HCT116 (cell line): ENCODE measurements around the gene CORO7. TPM values are rescaled to one million over a fixed set of nuclear protein-coding genes. Genes with fewer than 3 reads are reported as not detected.

ENCODE experiments used
- ATAC-seq: fragments of 200-7000 bp; cut with Tn5 transposase; 2 replicates; pipeline ENCODE4 v1.9.1; 2020; ENCODE audit warnings: mild to moderate bottlenecking, moderate library complexity
- BruUV-seq: library from RNA; stranded (reverse); fragments of 400-500 nt; replicated peaks from 2 replicates; lab custom pipeline; 2021; lab: Mats Ljungman, UMichigan
- CTCF ChIA-PET: fragments of 300-600 bp; sonication (Branson Sonifier 250); formaldehyde crosslinking; loops from one replicate; lab custom pipeline; 2021; ENCODE audit warnings: antibody characterized with exemption; lab: Charles Lee
- POLR2A ChIA-PET: fragments of 300-600, 350-600 bp; sonication (Branson Sonifier 250); formaldehyde crosslinking; loops from one replicate; lab custom pipeline; 2021; ENCODE audit warnings: antibody characterized with exemption; lab: Charles Lee
- RAD21 ChIA-PET, 2 experiments: fragments of 300-600 bp; sonication (Branson Sonifier 250); formaldehyde crosslinking; loops; one replicate each; lab custom pipeline; 2023; ENCODE audit warnings: low total read pairs in 2 of 2; ENCODE audit not compliant: uncharacterized antibody in 2 of 2, unreplicated experiment in 2 of 2, low non-redundant PET in 1 of 2; lab: Charles Lee
- DNase-seq: peaks from one replicate; pipeline ENCODE4 v3.0.0-alpha.2; 2010; ENCODE audit warnings: low read depth, low spot score
- H2AFZ ChIP-seq: fragments of 200-600 bp; shearing (Covaris generic), sonication (generic); 2 replicates; pipeline ENCODE4 v1.6.1; 2017; ENCODE audit warnings: low read depth, mixed run types, mixed read lengths, antibody characterized with exemption, low read length; ENCODE audit not compliant: poor library complexity, severe bottlenecking
- H3K27ac ChIP-seq: 2 replicates; pipeline ENCODE4 v1.5.1; 2012; ENCODE audit warnings: low read depth, low read length
- H3K27me3 ChIP-seq: fragments of 200-600 bp; sonication (generic); 2 replicates; pipeline ENCODE4 v1.6.1; 2016; ENCODE audit warnings: mixed run types, low read length, mixed read lengths; ENCODE audit not compliant: insufficient read depth
- H3K36me3 ChIP-seq, 2 experiments: fragments of 200-500 bp in 1 of 2; fragments of 200-600 bp in 1 of 2; sonication (Bioruptor generic) in 1 of 2; sonication (generic) in 1 of 2; 2 replicates each; pipeline versions ENCODE4 v1.5.1 to v1.6.1; 2014 to 2016; ENCODE audit warnings: low read length in 2 of 2, inconsistent platforms in 1 of 2, mixed read lengths in 1 of 2, mixed run types in 1 of 2; ENCODE audit not compliant: insufficient read depth in 2 of 2, control insufficient read depth in 1 of 2
- H3K4me1 ChIP-seq, 2 experiments: fragments of 200-600 bp in 1 of 2; sonication (generic) in 1 of 2; 2 replicates each; pipeline versions ENCODE4 v1.5.1 to v1.6.1; 2012 to 2017; ENCODE audit warnings: low read length in 2 of 2, inconsistent platforms in 1 of 2, mild to moderate bottlenecking in 1 of 2, mixed read lengths in 1 of 2, mixed run types in 1 of 2, moderate library complexity in 1 of 2; ENCODE audit not compliant: insufficient read depth in 2 of 2, control insufficient read depth in 1 of 2
- H3K4me2 ChIP-seq: fragments of 200-600 bp; sonication (generic); 2 replicates; pipeline ENCODE4 v1.6.1; 2017; ENCODE audit warnings: mixed run types, low read length, mixed read lengths
- H3K4me3 ChIP-seq, 2 experiments: fragments of 200-600 bp in 1 of 2; sonication (generic) in 1 of 2; replicated peaks in 1 of 2; 2 replicates each; pipeline ENCODE4 v1.5.1; 2011 to 2016; ENCODE audit warnings: low read length in 2 of 2, control low read depth in 1 of 2, low read depth in 1 of 2, mild to moderate bottlenecking in 1 of 2, mixed read lengths in 1 of 2, mixed run types in 1 of 2
- H3K79me2 ChIP-seq: fragments of 200-600 bp; sonication (generic); 2 replicates; pipeline ENCODE4 v1.6.1; 2017; ENCODE audit warnings: mild to moderate bottlenecking, mixed run types, low read length, moderate library complexity, mixed read lengths; ENCODE audit not compliant: insufficient read depth
- H3K9ac ChIP-seq: fragments of 200-600 bp; sonication (generic); 2 replicates; pipeline ENCODE4 v1.6.1; 2016; ENCODE audit warnings: low read length, mixed read lengths
- H3K9me2 ChIP-seq: fragments of 200-600 bp; sonication (generic), shearing (Covaris generic); 2 replicates; pipeline ENCODE4 v1.6.1; 2017; ENCODE audit warnings: mixed run types, mild to moderate bottlenecking, moderate library complexity; ENCODE audit not compliant: insufficient read depth
- H3K9me3 ChIP-seq, 2 experiments: fragments of 200-500 bp in 1 of 2; fragments of 200-600 bp in 1 of 2; sonication (Bioruptor generic) in 1 of 2; sonication (generic) in 1 of 2; 2 replicates each; pipeline ENCODE4 v1.6.1; 2014 to 2017; ENCODE audit warnings: low read length in 2 of 2, mixed read lengths in 2 of 2, inconsistent platforms in 1 of 2, low read depth in 1 of 2, mild to moderate bottlenecking in 1 of 2, mixed run types in 1 of 2, moderate library complexity in 1 of 2; ENCODE audit not compliant: control insufficient read depth in 1 of 2, insufficient read depth in 1 of 2
- H4K20me1 ChIP-seq: fragments of 200-600 bp; sonication (generic), shearing (Covaris generic); 2 replicates; pipeline ENCODE4 v1.6.1; 2017; ENCODE audit warnings: mixed run types, mild to moderate bottlenecking, moderate library complexity; ENCODE audit not compliant: insufficient read depth
- CEBPB ChIP-seq: IDR thresholded peaks from 2 replicates; pipeline ENCODE4 v1.6.1; 2012; ENCODE audit warnings: low read depth
- EGR1 ChIP-seq: IDR thresholded peaks from 2 replicates; pipeline ENCODE4 v1.6.1; 2012; ENCODE audit warnings: low read depth
- EZH2 ChIP-seq: fragments of 200-600 bp; sonication (generic); IDR thresholded peaks from 2 replicates; pipeline ENCODE4 v1.6.1; 2017; ENCODE audit warnings: antibody characterized with exemption, mixed run types
- EZH2phosphoT487 ChIP-seq: fragments of 200-600 bp; IDR thresholded peaks from 2 replicates; pipeline ENCODE4 v1.6.1; 2018; ENCODE audit warnings: antibody characterized with exemption, borderline replicate concordance
- FOSL1 ChIP-seq: IDR thresholded peaks from 2 replicates; pipeline ENCODE4 v1.6.1; 2012; ENCODE audit warnings: low read depth
- POLR2AphosphoS5 ChIP-seq: IDR thresholded peaks from 2 replicates; pipeline ENCODE4 v1.6.1; 2011; ENCODE audit warnings: mild to moderate bottlenecking, low read depth, low read length, moderate library complexity
- RAD21 ChIP-seq: IDR thresholded peaks from 2 replicates; pipeline ENCODE4 v1.6.1; 2012; ENCODE audit warnings: low read depth, mild to moderate bottlenecking
- SIN3A ChIP-seq: IDR thresholded peaks from 2 replicates; pipeline ENCODE4 v1.6.1; 2012; ENCODE audit warnings: low read depth
- SP1 ChIP-seq: IDR thresholded peaks from 2 replicates; pipeline ENCODE4 v1.6.1; 2012; ENCODE audit warnings: low read depth
- SRF ChIP-seq: IDR thresholded peaks from 2 replicates; pipeline ENCODE4 v1.6.1; 2012; ENCODE audit warnings: low read depth
- intact Hi-C: fragments of 100-400 bp; cut with micrococcal nuclease; formaldehyde crosslinking; loops from 2 replicates; pipeline ENCODE4 v1.10.0; 2022
- total RNA-seq: library from RNA; stranded (reverse); gene quantifications from one replicate; pipeline ENCODE4 v1.2.1, GENCODE V29; 2021; ENCODE audit not compliant: unreplicated experiment
- TF ChIP-seq, protein P1 (sequence below): IDR thresholded peaks from 2 replicates; pipeline ENCODE4 v1.6.1; 2012; ENCODE audit warnings: low read depth

The CORO7 gene
- total RNA-seq, 1 experiment from 2014 or later = 21.3 TPM

DNA sequence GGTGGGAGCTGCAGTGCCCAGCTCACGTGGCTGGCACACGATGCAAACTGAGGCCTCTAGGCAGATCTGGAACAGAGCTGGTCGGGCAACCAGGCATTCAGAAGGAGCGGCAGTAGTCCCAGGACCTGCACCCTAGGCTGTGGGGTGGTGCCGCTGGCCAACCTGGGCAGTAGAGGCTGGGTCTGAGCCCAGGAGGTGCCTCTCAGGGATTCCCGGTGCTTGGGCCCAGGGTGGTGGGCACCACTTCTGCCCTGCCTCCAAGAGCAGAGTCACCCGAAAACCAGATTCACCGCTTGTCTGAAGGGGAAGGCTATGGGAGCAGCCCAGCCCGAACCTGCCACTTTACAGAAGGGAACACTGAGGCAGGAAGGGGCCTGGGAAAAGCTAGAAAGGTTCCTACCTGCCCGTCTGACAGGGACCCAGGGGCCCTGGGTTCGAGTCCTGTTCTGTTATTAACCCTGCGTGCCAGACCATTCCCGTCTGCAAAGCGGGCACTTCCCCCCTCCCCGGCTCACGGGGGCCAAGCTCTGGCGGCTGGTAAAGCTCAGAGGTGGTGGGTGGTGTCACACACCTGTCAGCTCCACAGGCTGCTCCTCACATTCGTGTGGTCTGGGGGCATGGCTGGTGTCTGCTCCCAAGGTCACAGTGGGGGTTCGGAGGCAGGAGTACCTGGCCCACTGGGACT, 83.6 kb downstream of the CORO7 start:
- ChIA-PET POLR2A (no interaction called here), CTCF (interaction anchor here (1.2 to 2.9 kb wide), 3 partner anchors 44 to 79 kb away, joined by 4 to 15 read pairs (median 4); no protein-coding TSS in a partner anchor), RAD21 (no interaction called here)
- ATAC-seq (no peak), DNase-seq (no peak)
- Histone ChIP-seq H4K20me1 (0 out of 2 replicates have a peak, but pooled peaks cover 3% of the 10 kb centered on the region), H3K9me2 (no peaks in the 10 kb centered on the region), H3K4me3 (no peak overlapping the region), H3K9ac (no peak overlapping the region), H3K79me2 (peaks cover 56% of the 10 kb centered on the region), H3K27ac (no peak overlapping the region), H3K4me2 (no peak overlapping the region), H3K36me3 (peaks cover 0 to 13% of the 10 kb centered on the region in 2 experiments; a peak in 2 of 4 replicates), H3K27me3 (no peaks in the 10 kb centered on the region), H3K4me1 (peaks cover 0 to 18% of the 10 kb centered on the region in 2 experiments; a peak in 1 of 4 replicates), H3K9me3 (no peaks in the 10 kb centered on the region), H2AFZ (no peak overlapping the region)
- intact Hi-C loops = no loop called here
- BruUV-seq = no TSS peak
- no peak for TF ChIP-seq RAD21

DNA sequence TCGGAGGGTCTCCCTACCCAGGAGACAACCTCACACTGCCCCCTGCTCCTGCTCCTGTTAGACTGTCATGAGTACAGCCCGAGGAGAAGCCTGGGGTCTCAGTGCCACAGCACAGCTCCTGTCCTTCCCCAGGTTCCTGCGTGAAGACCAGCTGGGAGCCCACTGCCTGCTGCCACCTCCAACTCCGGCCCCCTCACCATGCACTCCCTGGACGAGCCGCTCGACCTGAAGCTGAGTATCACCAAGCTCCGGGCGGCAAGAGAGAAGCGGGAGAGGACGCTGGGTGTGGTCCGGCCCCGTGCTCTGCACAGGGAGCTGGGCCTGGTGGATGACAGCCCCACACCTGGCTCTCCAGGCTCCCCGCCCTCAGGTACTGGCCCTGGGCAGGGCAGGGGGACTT, 84.3 kb downstream of the CORO7 start:
- intact Hi-C loops = no loop called here
- H3K36me3 ChIP-seq = peaks cover 0 to 13% of the 10 kb centered on the region in 2 experiments; a peak in 2 of 4 replicates
- no peaks in the 10 kb centered on the region for H3K9me3 ChIP-seq
- no peaks in the 10 kb centered on the region for H3K27me3 ChIP-seq
- ATAC-seq (no peak), DNase-seq (no peak)
- H3K4me1 ChIP-seq = peaks cover 0 to 19% of the 10 kb centered on the region in 2 experiments; a peak in 1 of 4 replicates
- ChIA-PET POLR2A (no interaction called here), RAD21 (no interaction called here), CTCF (interaction anchor here (0.7 to 2.9 kb wide), 4 partner anchors 43 to 78 kb away, joined by 3 to 15 read pairs (median 4); no protein-coding TSS in a partner anchor)
- H3K27ac ChIP-seq = no peak overlapping the region
- peaks cover 60% of the 10 kb centered on the region for H3K79me2 ChIP-seq
- TF ChIP-seq EZH2phosphoT487 (no peak), POLR2AphosphoS5 (no peak), SIN3A (no peak), EZH2 (no peak), EGR1 (no peak), SRF (no peak), SP1 (no peak), CEBPB (no peak), FOSL1 (no peak)
- TF ChIP-seq, protein P1, sequence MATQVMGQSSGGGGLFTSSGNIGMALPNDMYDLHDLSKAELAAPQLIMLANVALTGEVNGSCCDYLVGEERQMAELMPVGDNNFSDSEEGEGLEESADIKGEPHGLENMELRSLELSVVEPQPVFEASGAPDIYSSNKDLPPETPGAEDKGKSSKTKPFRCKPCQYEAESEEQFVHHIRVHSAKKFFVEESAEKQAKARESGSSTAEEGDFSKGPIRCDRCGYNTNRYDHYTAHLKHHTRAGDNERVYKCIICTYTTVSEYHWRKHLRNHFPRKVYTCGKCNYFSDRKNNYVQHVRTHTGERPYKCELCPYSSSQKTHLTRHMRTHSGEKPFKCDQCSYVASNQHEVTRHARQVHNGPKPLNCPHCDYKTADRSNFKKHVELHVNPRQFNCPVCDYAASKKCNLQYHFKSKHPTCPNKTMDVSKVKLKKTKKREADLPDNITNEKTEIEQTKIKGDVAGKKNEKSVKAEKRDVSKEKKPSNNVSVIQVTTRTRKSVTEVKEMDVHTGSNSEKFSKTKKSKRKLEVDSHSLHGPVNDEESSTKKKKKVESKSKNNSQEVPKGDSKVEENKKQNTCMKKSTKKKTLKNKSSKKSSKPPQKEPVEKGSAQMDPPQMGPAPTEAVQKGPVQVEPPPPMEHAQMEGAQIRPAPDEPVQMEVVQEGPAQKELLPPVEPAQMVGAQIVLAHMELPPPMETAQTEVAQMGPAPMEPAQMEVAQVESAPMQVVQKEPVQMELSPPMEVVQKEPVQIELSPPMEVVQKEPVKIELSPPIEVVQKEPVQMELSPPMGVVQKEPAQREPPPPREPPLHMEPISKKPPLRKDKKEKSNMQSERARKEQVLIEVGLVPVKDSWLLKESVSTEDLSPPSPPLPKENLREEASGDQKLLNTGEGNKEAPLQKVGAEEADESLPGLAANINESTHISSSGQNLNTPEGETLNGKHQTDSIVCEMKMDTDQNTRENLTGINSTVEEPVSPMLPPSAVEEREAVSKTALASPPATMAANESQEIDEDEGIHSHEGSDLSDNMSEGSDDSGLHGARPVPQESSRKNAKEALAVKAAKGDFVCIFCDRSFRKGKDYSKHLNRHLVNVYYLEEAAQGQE = no peak
- no peaks in the 10 kb centered on the region for H3K9me2 ChIP-seq
- no TSS peak for BruUV-seq
- H3K4me2 ChIP-seq = no peak overlapping the region
- H3K4me3 ChIP-seq = no peak overlapping the region
- no peak overlapping the region for H3K9ac ChIP-seq
- H2AFZ ChIP-seq = no peak overlapping the region
- H4K20me1 ChIP-seq = 0 out of 2 replicates have a peak, but pooled peaks cover 3% of the 10 kb centered on the region
